Endodermal cell (in vitro differentiated cells): ENCODE data around the gene IFT80. TPM values are rescaled to one million over a fixed set of nuclear protein-coding genes. Genes with fewer than 3 reads are reported as not detected.

ENCODE experiments used
- DNase-seq: peaks from one replicate; pipeline ENCODE4 v3.0.0-alpha.2; 2017
- H3K27ac ChIP-seq: 2 replicates; pipeline ENCODE4 v1.5.1; 2013; ENCODE audit warnings: mild to moderate bottlenecking, low read depth, low read length, moderate library complexity
- H3K27me3 ChIP-seq: 2 replicates; pipeline ENCODE4 v1.6.1; 2013; ENCODE audit warnings: mild to moderate bottlenecking, low read length, moderate library complexity; ENCODE audit not compliant: insufficient read depth, control insufficient read depth, poor library complexity, severe bottlenecking
- H3K36me3 ChIP-seq: 2 replicates; pipeline ENCODE4 v1.7.0; 2013; ENCODE audit warnings: mild to moderate bottlenecking, low read length, moderate library complexity; ENCODE audit not compliant: control insufficient read depth, insufficient read depth
- H3K4me1 ChIP-seq: one replicate; pipeline ENCODE4 v1.7.0; 2013; ENCODE audit warnings: low read length; ENCODE audit not compliant: control insufficient read depth, insufficient read depth
- H3K4me3 ChIP-seq: 2 replicates; pipeline ENCODE4 v1.5.1; 2013; ENCODE audit warnings: mild to moderate bottlenecking, low read length, moderate library complexity
- H3K9ac ChIP-seq: 2 replicates; pipeline ENCODE4 v1.6.1; 2013; ENCODE audit warnings: mild to moderate bottlenecking, low read length, moderate library complexity; ENCODE audit not compliant: poor library complexity, severe bottlenecking; ENCODE audit errors: extremely low read depth
- H3K9me3 ChIP-seq: 2 replicates; pipeline ENCODE4 v1.6.1; 2013; ENCODE audit warnings: mild to moderate bottlenecking, low read length, moderate library complexity; ENCODE audit not compliant: control insufficient read depth
- H3K27ac Mint-ChIP-seq: 2 replicates; pipeline ENCODE4 v1.8.0; 2020; ENCODE audit warnings: mixed read lengths
- H3K27me3 Mint-ChIP-seq: 2 replicates; pipeline ENCODE4 v1.8.0; 2021; ENCODE audit warnings: mild to moderate bottlenecking, mixed read lengths; ENCODE audit not compliant: insufficient read depth
- H3K36me3 Mint-ChIP-seq: 2 replicates; pipeline ENCODE4 v1.8.0; 2020; ENCODE audit warnings: low read depth, mixed read lengths
- H3K4me1 Mint-ChIP-seq: 2 replicates; pipeline ENCODE4 v1.8.0; 2020; ENCODE audit warnings: mixed read lengths
- H3K4me3 Mint-ChIP-seq: 2 replicates; pipeline ENCODE4 v1.8.0; 2020; ENCODE audit warnings: mild to moderate bottlenecking, moderate library complexity, mixed read lengths
- H3K9me3 Mint-ChIP-seq: 2 replicates; pipeline ENCODE4 v1.8.0; 2020; ENCODE audit warnings: mild to moderate bottlenecking, mixed read lengths
- WGBS, 2 experiments: methylation state at CpG; one replicate each; pipeline versions ENCODE4 v1.1.5 to v1.1.7; 2013; ENCODE audit warnings: missing lambda C conversion rate in 2 of 2, mixed read lengths in 1 of 2; ENCODE audit not compliant: insufficient coverage in 1 of 2, insufficient read length in 1 of 2; 5-methylcytosine and 5-hydroxymethylcytosine counted together
- total RNA-seq, 2 donors: library from RNA; stranded (reverse); fragmentation: NEBNext Ultra II Directional in 1 of 2; extraction: Animal tissue kit (Norgen Biotek cat#: 25700) in 1 of 2; gene quantifications; 2 replicates in 1 of 2; 3 replicates in 1 of 2; pipeline ENCODE4 v1.2.1, GENCODE V29; 2021
- TF ChIP-seq, protein P1 (sequence below): fragments of 200-600 bp; sonication (generic); conservative IDR thresholded peaks from 2 replicates; pipeline ENCODE4 v1.5.0; 2021; ENCODE audit warnings: antibody characterized with exemption, mild to moderate bottlenecking

The IFT80 gene
- total RNA-seq, 2 donors from 2014 or later, result 35.0 to 40.6 TPM

- Histone ChIP-seq H3K27ac (no peak overlapping the region), H3K27me3 (no peaks in the 10 kb centered on the region), H3K4me3 (no peak overlapping the region), H3K4me1 (no peaks in the 10 kb centered on the region), H3K36me3 (no peaks in the 10 kb centered on the region), H3K9ac (no peak overlapping the region), H3K9me3 (peaks cover 8% of the 10 kb centered on the region)
- H3K4me3 Mint-ChIP-seq, result no peak overlapping the region
- peaks cover 23% of the 10 kb centered on the region for H3K36me3 Mint-ChIP-seq
- TF ChIP-seq, protein P1, sequence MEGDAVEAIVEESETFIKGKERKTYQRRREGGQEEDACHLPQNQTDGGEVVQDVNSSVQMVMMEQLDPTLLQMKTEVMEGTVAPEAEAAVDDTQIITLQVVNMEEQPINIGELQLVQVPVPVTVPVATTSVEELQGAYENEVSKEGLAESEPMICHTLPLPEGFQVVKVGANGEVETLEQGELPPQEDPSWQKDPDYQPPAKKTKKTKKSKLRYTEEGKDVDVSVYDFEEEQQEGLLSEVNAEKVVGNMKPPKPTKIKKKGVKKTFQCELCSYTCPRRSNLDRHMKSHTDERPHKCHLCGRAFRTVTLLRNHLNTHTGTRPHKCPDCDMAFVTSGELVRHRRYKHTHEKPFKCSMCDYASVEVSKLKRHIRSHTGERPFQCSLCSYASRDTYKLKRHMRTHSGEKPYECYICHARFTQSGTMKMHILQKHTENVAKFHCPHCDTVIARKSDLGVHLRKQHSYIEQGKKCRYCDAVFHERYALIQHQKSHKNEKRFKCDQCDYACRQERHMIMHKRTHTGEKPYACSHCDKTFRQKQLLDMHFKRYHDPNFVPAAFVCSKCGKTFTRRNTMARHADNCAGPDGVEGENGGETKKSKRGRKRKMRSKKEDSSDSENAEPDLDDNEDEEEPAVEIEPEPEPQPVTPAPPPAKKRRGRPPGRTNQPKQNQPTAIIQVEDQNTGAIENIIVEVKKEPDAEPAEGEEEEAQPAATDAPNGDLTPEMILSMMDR, result no peak
- no peaks in the 10 kb centered on the region for H3K27me3 Mint-ChIP-seq
- H3K9me3 Mint-ChIP-seq, result peaks cover 6% of the 10 kb centered on the region
- H3K27ac Mint-ChIP-seq, result no peak overlapping the region
- peaks cover 12% of the 10 kb centered on the region for H3K4me1 Mint-ChIP-seq
- no peak for DNase-seq
Observed at GRCh38 chr3:160319322-160319721, 79.7 kb downstream of the IFT80 start.

GRCh38 chr3:160314995-160315394 lies 84.0 kb downstream of the IFT80 start:
- TF ChIP-seq, protein P1, result no peak
- Histone ChIP-seq H3K9me3 (peaks cover 8% of the 10 kb centered on the region), H3K27ac (no peak overlapping the region), H3K27me3 (no peaks in the 10 kb centered on the region), H3K4me3 (peak overlapping the region; percentile 39), H3K4me1 (no peaks in the 10 kb centered on the region), H3K36me3 (no peaks in the 10 kb centered on the region), H3K9ac (no peak overlapping the region)
- H3K27ac Mint-ChIP-seq, result peak overlapping the region; percentile 93
- peaks cover 23% of the 10 kb centered on the region for H3K36me3 Mint-ChIP-seq
- peaks cover 15% of the 10 kb centered on the region for H3K4me1 Mint-ChIP-seq
- no peaks in the 10 kb centered on the region for H3K9me3 Mint-ChIP-seq
- H3K27me3 Mint-ChIP-seq, result no peaks in the 10 kb centered on the region
- H3K4me3 Mint-ChIP-seq, result no peak overlapping the region
- DNase-seq, result no peak

DNA sequence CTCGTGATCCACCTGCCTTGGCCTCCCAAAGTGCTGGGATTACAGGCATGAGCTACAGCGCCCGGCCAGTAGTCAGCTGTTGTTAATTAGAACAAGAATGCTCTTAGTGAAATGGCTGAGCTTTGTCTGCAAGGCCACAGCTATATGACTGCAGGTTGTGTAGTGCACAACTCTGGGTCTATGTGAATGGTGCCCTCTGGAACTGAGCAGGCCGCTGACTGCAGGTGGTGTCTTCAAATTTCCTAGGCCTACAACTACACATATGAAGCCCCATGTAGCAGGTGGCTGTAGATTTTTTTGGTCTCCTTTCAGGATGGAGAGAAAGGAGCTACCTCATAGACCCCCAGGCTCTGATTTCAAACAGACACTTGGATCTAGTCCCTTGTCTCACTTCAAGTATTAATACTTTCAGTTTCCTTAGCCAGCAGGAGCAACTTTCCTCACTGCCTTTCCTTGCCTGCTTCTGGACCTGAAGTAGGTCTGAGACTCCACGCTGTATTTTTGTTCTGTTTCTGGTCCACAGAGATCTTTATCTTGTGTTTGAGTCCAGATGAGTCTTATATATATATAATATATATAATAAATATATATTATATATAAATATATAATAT lies 86.9 kb downstream of the IFT80 start:
- H3K27me3 ChIP-seq, result no peaks in the 10 kb centered on the region
- Mint-ChIP-seq H3K27ac (no peak overlapping the region), H3K4me1 (peaks cover 15% of the 10 kb centered on the region), H3K4me3 (no peak overlapping the region), H3K36me3 (peaks cover 27% of the 10 kb centered on the region), H3K9me3 (peaks cover 6% of the 10 kb centered on the region), H3K27me3 (no peaks in the 10 kb centered on the region)
- 95 to 96% methylated on average over 3 to 5 of the region's 5 CpGs for WGBS, 2 experiments
- DNase-seq, result no peak
- no peak overlapping the region for H3K9ac ChIP-seq
- no peak overlapping the region for H3K27ac ChIP-seq
- H3K4me3 ChIP-seq, result no peak overlapping the region
- no peaks in the 10 kb centered on the region for H3K4me1 ChIP-seq
- H3K9me3 ChIP-seq, result peaks cover 8% of the 10 kb centered on the region
- TF ChIP-seq, protein P1, result no peak
- H3K36me3 ChIP-seq, result peaks cover 3% of the 10 kb centered on the region
